HG02973 (cell line): ENCODE results near the gene AGTRAP.

Source experiments
- ATAC-seq: cut with Tn5 transposase; IDR thresholded peaks from one replicate; pipeline ENCODE4 v1.9.1; 2021; ENCODE audit warnings: moderate library complexity; ENCODE audit not compliant: unreplicated experiment

Gene AGTRAP

GRCh38 chr1:11731691-11732283 lies 4.1 kb upstream of the AGTRAP start:
- no peak for ATAC-seq

GRCh38 chr1:11733306-11733705 lies 2.6 kb upstream of the AGTRAP start:
- no peak for ATAC-seq

- ATAC-seq = no peak
Observed at GRCh38 chr1:11735531-11735853, 444 bp upstream of the AGTRAP start.

- ATAC-seq = no peak
Observed at GRCh38 chr1:11736746-11737639, 1.1 kb downstream of the AGTRAP start.

GRCh38 chr1:11738096-11738495 lies 2.2 kb downstream of the AGTRAP start:
- no peak for ATAC-seq

GRCh38 chr1:11738783-11739182 lies 2.8 kb downstream of the AGTRAP start:
- no peak for ATAC-seq

GRCh38 chr1:11740258-11741192 lies 4.6 kb downstream of the AGTRAP start:
- no peak for ATAC-seq

- ATAC-seq = no peak
Observed at GRCh38 chr1:11741482-11741881, 5.5 kb downstream of the AGTRAP start.

GRCh38 chr1:11741919-11742558 lies 6.1 kb downstream of the AGTRAP start:
- no peak for ATAC-seq

GRCh38 chr1:11744287-11744686 lies 8.4 kb downstream of the AGTRAP start:
- ATAC-seq = no peak

- ATAC-seq = no peak
Observed at GRCh38 chr1:11746092-11746491, 10.2 kb downstream of the AGTRAP start.

- ATAC-seq = no peak
Observed at GRCh38 chr1:11746795-11747487, 11.0 kb downstream of the AGTRAP start.

- no peak for ATAC-seq
Observed at GRCh38 chr1:11748294-11749202, 12.6 kb downstream of the AGTRAP start.

- ATAC-seq = no peak
Observed at GRCh38 chr1:11749203-11749689, 13.3 kb downstream of the AGTRAP start.

GRCh38 chr1:11749996-11750395 lies 14.1 kb downstream of the AGTRAP start:
- ATAC-seq = no peak

- no peak for ATAC-seq
Observed at GRCh38 chr1:11751087-11751486, 15.2 kb downstream of the AGTRAP start.

GRCh38 chr1:11752359-11753088 lies 16.6 kb downstream of the AGTRAP start:
- no peak for ATAC-seq

- ATAC-seq = no peak
Observed at GRCh38 chr1:11753555-11754208, 17.7 kb downstream of the AGTRAP start.
